PFSK-1 (cell line): ENCODE results near the gene SP2.
A peak's percentile ranks its signal among the peaks of the same experiment; 100 is the strongest.

ENCODE experiments used
- FOXP2 ChIP-seq: optimal IDR thresholded peaks from 2 replicates; pipeline ENCODE3; 2011; ENCODE audit warnings: borderline replicate concordance, control low read depth, inconsistent platforms; ENCODE audit not compliant: insufficient read depth; ENCODE audit errors: extremely low read length, extremely low read depth
- POLR2AphosphoS5 ChIP-seq: IDR thresholded peaks from 2 replicates; pipeline ENCODE4 v1.6.1; 2012; ENCODE audit warnings: low read depth, mild to moderate bottlenecking, control low read depth, low read length, moderate library complexity
- REST ChIP-seq, 2 experiments: IDR thresholded peaks; 2 replicates each; pipeline versions ENCODE4 v1.6.1 to v1.8.0; 2011 to 2012; ENCODE audit warnings: low read depth in 2 of 2, low read length in 2 of 2, control low read depth in 1 of 2, inconsistent platforms in 1 of 2, mild to moderate bottlenecking in 1 of 2, moderate library complexity in 1 of 2; ENCODE audit not compliant: insufficient read depth in 1 of 2
- SIN3A ChIP-seq: IDR thresholded peaks from 2 replicates; pipeline ENCODE4 v1.6.1; 2012; ENCODE audit warnings: mild to moderate bottlenecking, low read length, moderate library complexity, borderline replicate concordance; ENCODE audit not compliant: insufficient read depth
- TAF1 ChIP-seq: IDR thresholded peaks from 2 replicates; pipeline ENCODE4 v1.6.1; 2012; ENCODE audit warnings: low read length, control low read depth, borderline replicate concordance; ENCODE audit not compliant: insufficient read depth

SP2 gene

GRCh38 chr17:47850373-47850691 is 45.7 kb upstream of the SP2 start:
- no peak for TF ChIP-seq FOXP2
- no peak for TF ChIP-seq POLR2AphosphoS5

GRCh38 chr17:47850692-47851573 is 45.1 kb upstream of the SP2 start, which contains the start of gene SP6:
SP6 (minus strand) TSS chr17:47851163; CDS start chr17:47848429, 2,734 bp downstream.
- TF ChIP-seq POLR2AphosphoS5 (no peak), SIN3A (no peak), FOXP2 (peak; percentile 31)

GRCh38 chr17:47851764-47852112 is 44.3 kb upstream of the SP2 start:
- TF ChIP-seq POLR2AphosphoS5 (no peak), FOXP2 (no peak), SIN3A (no peak), REST (IDR thresholded peaks at IDR 0.05; ENCODE audit: insufficient read depth in 1 of 2, low read depth in 2 of 2, low read length in 2 of 2) (no peak), TAF1 (no peak)

- TF ChIP-seq SIN3A = no peak
- TF ChIP-seq POLR2AphosphoS5 = no peak
- no peak for TF ChIP-seq TAF1
- TF ChIP-seq FOXP2 = no peak
- TF ChIP-seq REST (IDR thresholded peaks at IDR 0.05; ENCODE audit: insufficient read depth in 1 of 2, low read depth in 2 of 2, low read length in 2 of 2) = no peak
Observed at GRCh38 chr17:47852113-47852949, 43.7 kb upstream of the SP2 start.

GRCh38 chr17:47853616-47854015 is 42.4 kb upstream of the SP2 start:
- TF ChIP-seq FOXP2 (no peak), REST (IDR thresholded peaks at IDR 0.05; ENCODE audit: insufficient read depth in 1 of 2, low read depth in 2 of 2, low read length in 2 of 2) (no peak), POLR2AphosphoS5 (no peak), SIN3A (no peak), TAF1 (no peak)

GRCh38 chr17:47855737-47856136 is 40.3 kb upstream of the SP2 start:
- TF ChIP-seq SIN3A (no peak; the same call in 1 of the 2 replicates), TAF1 (no peak), FOXP2 (peak; percentile 55), POLR2AphosphoS5 (0 out of 2 replicates have a peak, but pooled peaks have one; percentile 28), REST (IDR thresholded peaks at IDR 0.05; ENCODE audit: insufficient read depth in 1 of 2, low read depth in 2 of 2, low read length in 2 of 2) (peak; percentile 54 to 60; a peak in 2 of 4 replicates)
